Skin of body (tissue), 2 donors: Measurements from ENCODE around the gene SLC4A5. TPM values are rescaled to one million over a fixed set of nuclear protein-coding genes. Genes with fewer than 3 reads are reported as not detected.
"Not testable (repeated sequence)": the region's sequence is repeated elsewhere in the genome, so short reads cannot be mapped to it uniquely, and the experiment has no call there.

Experiments
- DNase-seq: peaks from one replicate; lab custom pipeline; 2025; lab: John Stamatoyannopoulos, UW
- total RNA-seq: library from RNA; depleted of rRNA; stranded (reverse); fragments of >200 nt; gene quantifications from one replicate; pipeline ENCODE4 v1.2.3, GENCODE V29; 2014

Gene SLC4A5
- total RNA-seq, 1 donor from 2014 or later = 2.1 TPM

- no peak for DNase-seq
Measured at GRCh38 chr2:74199871-74200305, 143.3 kb downstream of the SLC4A5 start.

- peak; percentile 65 for DNase-seq
Measured at GRCh38 chr2:74199275-74199701, 143.9 kb downstream of the SLC4A5 start.

GRCh38 chr2:74198461-74199274, 144.5 kb downstream of the SLC4A5 start, which contains the start of gene MTHFD2:
TSS of gene MTHFD2 (plus strand) at chr2:74198615. CDS start at chr2:74198642, 27 bp downstream.
- DNase-seq = peak; percentile 73

- DNase-seq = no peak
Measured at GRCh38 chr2:74198023-74198460, 145.2 kb downstream of the SLC4A5 start.

GRCh38 chr2:74197049-74197448, 146.2 kb downstream of the SLC4A5 start:
- DNase-seq = no peak

- no peak for DNase-seq
Measured at GRCh38 chr2:74194799-74195198, 148.4 kb downstream of the SLC4A5 start.

- DNase-seq = no peak
Measured at GRCh38 chr2:74191596-74192380, 151.4 kb downstream of the SLC4A5 start.

- DNase-seq = no peak
Measured at GRCh38 chr2:74188696-74189095, 154.5 kb downstream of the SLC4A5 start.

- peak; percentile 6 for DNase-seq
Measured at GRCh38 chr2:74188018-74188601, 155.1 kb downstream of the SLC4A5 start.

GRCh38 chr2:74186706-74187105, 156.5 kb downstream of the SLC4A5 start:
- not testable (repeated sequence) for DNase-seq

- no peak for DNase-seq
Measured at GRCh38 chr2:74186038-74186437, 157.2 kb downstream of the SLC4A5 start.

GRCh38 chr2:74183878-74184277, 159.3 kb downstream of the SLC4A5 start:
- DNase-seq = no peak

GRCh38 chr2:74181739-74182138, 161.5 kb downstream of the SLC4A5 start:
- DNase-seq = peak; percentile 11

GRCh38 chr2:74179063-74179865, 164.0 kb downstream of the SLC4A5 start:
- DNase-seq = no peak

- peak; percentile 98 for DNase-seq
Measured at GRCh38 chr2:74178211-74179062, 164.8 kb downstream of the SLC4A5 start, which contains the start of gene MOB1A. TSS of gene MOB1A (minus strand) at chr2:74178879. CDS start at chr2:74178674, 205 bp downstream.

- DNase-seq = no peak
Measured at GRCh38 chr2:74177696-74178095, 165.5 kb downstream of the SLC4A5 start.

GRCh38 chr2:74174909-74175308, 168.3 kb downstream of the SLC4A5 start:
- no peak for DNase-seq

GRCh38 chr2:74168739-74169138, 174.5 kb downstream of the SLC4A5 start:
- no peak for DNase-seq
